Osteoblast (primary cell): Measurements from ENCODE around the gene FAF1. TPM values are rescaled to one million over a fixed set of nuclear protein-coding genes. Genes with fewer than 3 reads are reported as not detected.
"Not testable (repeated sequence)": the region's sequence is repeated elsewhere in the genome, so short reads cannot be mapped to it uniquely, and the experiment has no call there.

Experiments
- DNase-seq: peaks from one replicate; pipeline ENCODE4 v3.0.0; 2011; ENCODE audit warnings: low spot score, mixed read lengths; ENCODE audit not compliant: insufficient read length; ENCODE audit errors: missing footprints
- H2AFZ ChIP-seq: 2 replicates; pipeline ENCODE4 v1.6.0; 2011; ENCODE audit warnings: mild to moderate bottlenecking, low read length
- H3K27ac ChIP-seq: 2 replicates; pipeline ENCODE4 v1.5.1; 2011; ENCODE audit warnings: mild to moderate bottlenecking, low read depth, low read length, moderate library complexity
- H3K27me3 ChIP-seq: 2 replicates; pipeline ENCODE4 v1.6.0; 2012; ENCODE audit warnings: mild to moderate bottlenecking, control low read depth, inconsistent platforms, low read length, moderate library complexity; ENCODE audit not compliant: insufficient read depth
- H3K36me3 ChIP-seq: 2 replicates; pipeline ENCODE4 v1.5.1; 2011; ENCODE audit warnings: mild to moderate bottlenecking, low read length, control low read depth, moderate library complexity; ENCODE audit not compliant: insufficient read depth
- H3K4me1 ChIP-seq: 2 replicates; pipeline ENCODE4 v1.5.1; 2011; ENCODE audit warnings: mild to moderate bottlenecking, low read length, control low read depth, moderate library complexity; ENCODE audit not compliant: insufficient read depth
- H3K4me2 ChIP-seq: 2 replicates; pipeline ENCODE4 v1.6.0; 2011; ENCODE audit warnings: mild to moderate bottlenecking, low read length; ENCODE audit not compliant: insufficient read depth
- H3K4me3 ChIP-seq: fragments of 200-600 bp; sonication (generic); 3 replicates; pipeline ENCODE4 v1.5.1; 2012; ENCODE audit warnings: mild to moderate bottlenecking, low read length, inconsistent platforms; ENCODE audit not compliant: insufficient read depth
- H3K79me2 ChIP-seq: 2 replicates; pipeline ENCODE4 v1.6.0; 2012; ENCODE audit warnings: mild to moderate bottlenecking, low read length, control low read depth, inconsistent platforms; ENCODE audit not compliant: insufficient read depth
- H3K9me3 ChIP-seq: 2 replicates; pipeline ENCODE4 v1.5.1; 2011; ENCODE audit warnings: low read depth, low read length, control low read depth
- H4K20me1 ChIP-seq: 2 replicates; pipeline ENCODE4 v1.6.0; 2012; ENCODE audit warnings: mild to moderate bottlenecking, low read length, control low read depth; ENCODE audit not compliant: insufficient read depth
- CTCF ChIP-seq: IDR thresholded peaks from 2 replicates; pipeline ENCODE4 v1.5.1; 2011; ENCODE audit warnings: mild to moderate bottlenecking, low read depth, low read length, moderate library complexity; ENCODE audit errors: extremely low read depth
- total RNA-seq: library from RNA; depleted of rRNA; stranded (reverse); fragments of >200 nt; gene quantifications from 2 replicates; pipeline ENCODE4 v1.2.3, GENCODE V29; 2012

FAF1 gene
- total RNA-seq, 1 donor: 40.5 TPM

- no peak overlapping the region for H2AFZ ChIP-seq
- H3K27me3 ChIP-seq: no peaks in the 10 kb centered on the region
- no peaks in the 10 kb centered on the region for H3K36me3 ChIP-seq
- H3K4me1 ChIP-seq: no peaks in the 10 kb centered on the region
- no peak overlapping the region for H3K4me3 ChIP-seq
- DNase-seq: no peak
- H3K4me2 ChIP-seq: no peak overlapping the region
- no peak overlapping the region for H3K27ac ChIP-seq
- no peaks in the 10 kb centered on the region for H3K9me3 ChIP-seq
- H4K20me1 ChIP-seq: no peaks in the 10 kb centered on the region
- H3K79me2 ChIP-seq: no peaks in the 10 kb centered on the region
- TF ChIP-seq CTCF: no peak
Observed at GRCh38 chr1:50724626-50725286, 235.3 kb downstream of the FAF1 start.

GRCh38 chr1:50720457-50721053 lies 239.5 kb downstream of the FAF1 start:
- Histone ChIP-seq H4K20me1 (no peaks in the 10 kb centered on the region), H2AFZ (no peak overlapping the region), H3K27ac (no peak overlapping the region), H3K36me3 (no peaks in the 10 kb centered on the region), H3K9me3 (no peaks in the 10 kb centered on the region), H3K27me3 (no peaks in the 10 kb centered on the region), H3K4me2 (no peak overlapping the region), H3K79me2 (no peaks in the 10 kb centered on the region), H3K4me3 (no peak overlapping the region), H3K4me1 (no peaks in the 10 kb centered on the region)
- no peak for TF ChIP-seq CTCF
- peak; percentile 25 for DNase-seq

DNA sequence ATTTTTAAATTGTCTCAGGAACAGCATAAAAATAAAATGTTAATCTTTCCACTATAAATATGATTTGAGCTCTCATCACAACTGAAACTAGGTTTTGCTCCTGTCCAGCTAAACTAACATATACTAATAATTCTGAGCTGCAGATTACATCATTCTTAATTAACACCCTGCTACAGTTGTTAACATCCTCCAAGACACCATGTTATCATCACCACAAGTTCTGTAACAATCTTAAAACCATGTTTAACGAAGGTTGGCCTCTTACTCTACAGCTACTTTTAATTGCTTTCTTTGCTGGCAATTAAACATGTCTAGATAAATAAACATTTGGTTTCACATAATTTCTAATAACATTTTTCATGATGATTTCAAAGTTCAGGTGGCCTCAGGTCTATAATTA lies 240.9 kb downstream of the FAF1 start:
- H3K79me2 ChIP-seq: no peaks in the 10 kb centered on the region
- no peak overlapping the region for H3K4me3 ChIP-seq
- H3K4me2 ChIP-seq: no peak overlapping the region
- no peak overlapping the region for H3K27ac ChIP-seq
- H3K9me3 ChIP-seq: no peaks in the 10 kb centered on the region
- no peak for DNase-seq
- H3K4me1 ChIP-seq: no peaks in the 10 kb centered on the region
- H3K27me3 ChIP-seq: no peaks in the 10 kb centered on the region
- H3K36me3 ChIP-seq: no peaks in the 10 kb centered on the region
- H4K20me1 ChIP-seq: no peaks in the 10 kb centered on the region
- no peak overlapping the region for H2AFZ ChIP-seq
- no peak for TF ChIP-seq CTCF

DNA sequence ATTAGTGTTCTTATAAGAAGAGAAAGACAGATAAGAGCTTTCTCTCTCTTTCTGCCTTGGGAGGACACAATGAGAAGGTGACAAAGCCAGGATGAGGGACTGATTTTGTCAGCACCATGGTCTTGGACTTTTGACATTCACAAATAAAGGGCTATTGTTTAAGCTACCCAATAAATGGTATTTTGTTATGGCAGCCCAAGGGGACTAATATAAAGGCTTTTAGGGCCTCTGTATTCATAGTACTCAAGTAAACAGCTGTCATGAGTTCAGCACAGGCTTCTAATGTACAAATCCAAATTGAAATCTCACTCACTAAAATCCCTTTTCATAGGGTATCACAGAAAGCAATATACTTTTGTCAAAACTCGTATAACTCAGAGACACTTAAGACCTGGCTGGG lies 242.7 kb downstream of the FAF1 start:
- DNase-seq: no peak
- no peaks in the 10 kb centered on the region for H4K20me1 ChIP-seq
- no peak overlapping the region for H3K4me2 ChIP-seq
- TF ChIP-seq CTCF: no peak
- no peaks in the 10 kb centered on the region for H3K9me3 ChIP-seq
- no peaks in the 10 kb centered on the region for H3K36me3 ChIP-seq
- H2AFZ ChIP-seq: no peak overlapping the region
- no peak overlapping the region for H3K4me3 ChIP-seq
- no peaks in the 10 kb centered on the region for H3K27me3 ChIP-seq
- H3K79me2 ChIP-seq: no peaks in the 10 kb centered on the region
- no peaks in the 10 kb centered on the region for H3K4me1 ChIP-seq
- H3K27ac ChIP-seq: no peak overlapping the region

GRCh38 chr1:50716455-50716854 lies 243.6 kb downstream of the FAF1 start:
- DNase-seq, H2AFZ ChIP-seq, H3K4me3 ChIP-seq, H3K9me3 ChIP-seq, H4K20me1 ChIP-seq, H3K27me3 ChIP-seq, H3K4me2 ChIP-seq, H3K36me3 ChIP-seq, H3K79me2 ChIP-seq, H3K27ac ChIP-seq, H3K4me1 ChIP-seq: not testable (repeated sequence)
